MCF 10A (cell line): ENCODE data around the gene PLAAT5. TPM values are rescaled to one million over a fixed set of nuclear protein-coding genes. Genes with fewer than 3 reads are reported as not detected.

Experiments used
- BruUV-seq: library from RNA; stranded (reverse); fragments of 400-500 nt; replicated peaks from 2 replicates; lab custom pipeline; 2021; lab: Mats Ljungman, UMichigan
- CTCF ChIA-PET: fragments of 300-600 bp; sonication (Branson Sonifier 250); formaldehyde crosslinking; extraction: SDS; loops from one replicate; lab custom pipeline; 2021; ENCODE audit warnings: antibody characterized with exemption, inconsistent platforms; lab: Yijun Ruan, JAX
- POLR2A ChIA-PET: fragments of 300-600, 350-650 bp; sonication (Branson Sonifier 250); formaldehyde crosslinking; extraction: SDS; loops from one replicate; lab custom pipeline; 2020; ENCODE audit warnings: antibody characterized with exemption, inconsistent platforms; lab: Yijun Ruan, JAX
- DNase-seq: peaks from one replicate; pipeline ENCODE4 v3.0.0-alpha.2; 2018; ENCODE audit not compliant: unreplicated experiment
- H3K27ac Mint-ChIP-seq: one replicate; pipeline ENCODE4 v1.8.0; 2022; ENCODE audit warnings: mild to moderate bottlenecking, low read depth, mixed read lengths; ENCODE audit not compliant: unreplicated experiment
- H3K27me3 Mint-ChIP-seq: one replicate; pipeline ENCODE4 v1.8.0; 2022; ENCODE audit warnings: mixed read lengths; ENCODE audit not compliant: insufficient read depth, unreplicated experiment
- H3K36me3 Mint-ChIP-seq: one replicate; pipeline ENCODE4 v1.8.0; 2022; ENCODE audit warnings: mild to moderate bottlenecking, moderate library complexity, mixed read lengths; ENCODE audit not compliant: insufficient read depth, unreplicated experiment
- H3K4me1 Mint-ChIP-seq: one replicate; pipeline ENCODE4 v1.8.0; 2022; ENCODE audit warnings: mixed read lengths; ENCODE audit not compliant: insufficient read depth, unreplicated experiment
- H3K4me3 Mint-ChIP-seq: one replicate; pipeline ENCODE4 v1.8.0; 2022; ENCODE audit warnings: mild to moderate bottlenecking, moderate library complexity, mixed read lengths; ENCODE audit not compliant: unreplicated experiment
- H3K9me3 Mint-ChIP-seq: one replicate; pipeline ENCODE4 v1.8.0; 2022; ENCODE audit warnings: mixed read lengths; ENCODE audit not compliant: unreplicated experiment
- intact Hi-C: fragments of 100-400 bp; cut with micrococcal nuclease; formaldehyde crosslinking; loops from 2 replicates; pipeline ENCODE4 v1.14.1; 2022
- total RNA-seq: library from RNA; stranded (reverse); gene quantifications from 2 replicates; pipeline ENCODE4 v1.2.3, GENCODE V29; 2022
- TF ChIP-seq, protein P1 (sequence below): fragments of 200-600 bp; IDR thresholded peaks from one replicate; pipeline ENCODE4 v1.8.0; 2022; ENCODE audit warnings: antibody characterized with exemption, mild to moderate bottlenecking; ENCODE audit not compliant: unreplicated experiment

Gene PLAAT5
- total RNA-seq, 1 experiment from 2014 or later = not detected

DNA sequence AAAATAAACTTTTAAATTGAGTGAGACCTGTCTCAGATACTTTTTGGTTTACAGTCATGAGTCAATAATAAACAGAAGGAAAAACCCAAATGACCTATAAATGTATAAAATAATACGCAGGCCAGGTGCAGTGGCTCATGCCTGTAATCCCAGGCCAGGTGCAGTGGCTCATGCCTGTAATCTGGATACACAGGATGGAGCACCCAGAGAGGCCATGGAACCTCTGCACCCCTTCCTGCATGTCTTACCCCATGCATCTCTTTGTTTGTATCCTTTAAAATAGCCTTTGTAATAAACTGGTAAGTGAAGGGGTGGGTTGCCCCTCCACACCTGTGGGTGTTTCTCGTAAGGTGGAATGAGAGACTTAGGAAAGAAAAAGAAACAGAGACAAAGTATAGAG, 36.7 kb upstream of the PLAAT5 start:
- no peaks in the 10 kb centered on the region for H3K27me3 Mint-ChIP-seq
- intact Hi-C loops = no loop called here
- DNase-seq = no peak
- H3K36me3 Mint-ChIP-seq = no peaks in the 10 kb centered on the region
- H3K27ac Mint-ChIP-seq = no peak overlapping the region
- H3K4me3 Mint-ChIP-seq = no peak overlapping the region
- peaks cover 14% of the 10 kb centered on the region for H3K9me3 Mint-ChIP-seq
- TF ChIP-seq, protein P1, sequence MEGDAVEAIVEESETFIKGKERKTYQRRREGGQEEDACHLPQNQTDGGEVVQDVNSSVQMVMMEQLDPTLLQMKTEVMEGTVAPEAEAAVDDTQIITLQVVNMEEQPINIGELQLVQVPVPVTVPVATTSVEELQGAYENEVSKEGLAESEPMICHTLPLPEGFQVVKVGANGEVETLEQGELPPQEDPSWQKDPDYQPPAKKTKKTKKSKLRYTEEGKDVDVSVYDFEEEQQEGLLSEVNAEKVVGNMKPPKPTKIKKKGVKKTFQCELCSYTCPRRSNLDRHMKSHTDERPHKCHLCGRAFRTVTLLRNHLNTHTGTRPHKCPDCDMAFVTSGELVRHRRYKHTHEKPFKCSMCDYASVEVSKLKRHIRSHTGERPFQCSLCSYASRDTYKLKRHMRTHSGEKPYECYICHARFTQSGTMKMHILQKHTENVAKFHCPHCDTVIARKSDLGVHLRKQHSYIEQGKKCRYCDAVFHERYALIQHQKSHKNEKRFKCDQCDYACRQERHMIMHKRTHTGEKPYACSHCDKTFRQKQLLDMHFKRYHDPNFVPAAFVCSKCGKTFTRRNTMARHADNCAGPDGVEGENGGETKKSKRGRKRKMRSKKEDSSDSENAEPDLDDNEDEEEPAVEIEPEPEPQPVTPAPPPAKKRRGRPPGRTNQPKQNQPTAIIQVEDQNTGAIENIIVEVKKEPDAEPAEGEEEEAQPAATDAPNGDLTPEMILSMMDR = no peak
- ChIA-PET CTCF (no interaction called here), POLR2A (no interaction called here)
- no TSS peak for BruUV-seq
- H3K4me1 Mint-ChIP-seq = peaks cover 14% of the 10 kb centered on the region

DNA sequence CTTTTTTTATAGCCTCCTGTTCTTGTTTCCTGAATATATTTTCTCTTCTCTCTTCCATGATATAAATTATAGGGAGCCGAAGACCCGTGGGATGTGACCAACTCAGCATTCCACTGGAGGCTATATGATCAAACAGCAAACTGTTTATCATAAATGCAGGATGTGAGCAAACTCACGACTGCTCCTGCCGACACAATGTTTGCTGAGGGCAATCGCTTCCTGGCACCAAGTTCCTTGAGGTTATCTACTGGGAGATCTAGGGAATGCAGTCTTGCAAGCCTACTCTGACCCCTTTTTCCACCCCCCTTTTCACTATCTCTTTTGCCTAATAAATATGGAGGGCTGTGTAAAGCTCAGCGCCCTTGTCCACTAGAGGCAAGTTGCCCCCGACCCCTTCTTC, 32.2 kb upstream of the PLAAT5 start:
- intact Hi-C loops = no loop called here
- Mint-ChIP-seq H3K9me3 (peaks cover 14% of the 10 kb centered on the region), H3K4me3 (no peak overlapping the region), H3K4me1 (no peaks in the 10 kb centered on the region), H3K36me3 (no peaks in the 10 kb centered on the region), H3K27me3 (no peaks in the 10 kb centered on the region), H3K27ac (no peak overlapping the region)
- DNase-seq = no peak
- TF ChIP-seq, protein P1 = no peak
- no TSS peak for BruUV-seq
- POLR2A ChIA-PET = interaction anchor here (0.6 to 1.7 kb wide), 3 partner anchors 45 to 212 kb away, joined by 4 to 5 read pairs (median 4); no protein-coding TSS in a partner anchor
- CTCF ChIA-PET = interaction anchor here (0.6 kb wide), 1 partner anchor 216 kb away, joined by 4 read pairs; no protein-coding TSS in a partner anchor

DNA sequence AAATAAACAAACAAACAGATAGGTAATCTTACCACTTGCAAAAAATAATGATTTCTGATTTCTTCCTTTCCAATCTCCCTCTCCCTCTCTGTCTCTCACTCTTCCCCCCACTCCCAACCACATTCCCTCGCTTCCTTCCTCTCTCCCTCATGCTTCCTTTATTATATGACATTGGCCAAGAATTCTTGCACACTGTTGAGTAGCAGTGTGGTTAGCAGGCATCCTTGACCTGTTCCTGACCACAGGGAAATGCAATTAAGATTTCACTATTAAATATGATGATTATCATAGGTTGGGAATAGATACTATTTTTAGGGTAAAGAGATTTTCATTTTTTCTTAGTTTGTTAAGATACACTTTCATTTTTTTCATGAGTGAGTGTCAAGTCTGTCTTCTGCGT, 30.9 kb upstream of the PLAAT5 start:
- no peak for DNase-seq
- no peaks in the 10 kb centered on the region for H3K27me3 Mint-ChIP-seq
- TF ChIP-seq, protein P1 = no peak
- peaks cover 14% of the 10 kb centered on the region for H3K9me3 Mint-ChIP-seq
- ChIA-PET POLR2A (no interaction called here), CTCF (interaction anchor here (2.2 kb wide), 1 partner anchor 43 kb away, joined by 9 read pairs; no protein-coding TSS in a partner anchor)
- H3K4me1 Mint-ChIP-seq = no peaks in the 10 kb centered on the region
- H3K36me3 Mint-ChIP-seq = no peaks in the 10 kb centered on the region
- no peak overlapping the region for H3K27ac Mint-ChIP-seq
- intact Hi-C loops = no loop called here
- BruUV-seq = no TSS peak
- no peak overlapping the region for H3K4me3 Mint-ChIP-seq

DNA sequence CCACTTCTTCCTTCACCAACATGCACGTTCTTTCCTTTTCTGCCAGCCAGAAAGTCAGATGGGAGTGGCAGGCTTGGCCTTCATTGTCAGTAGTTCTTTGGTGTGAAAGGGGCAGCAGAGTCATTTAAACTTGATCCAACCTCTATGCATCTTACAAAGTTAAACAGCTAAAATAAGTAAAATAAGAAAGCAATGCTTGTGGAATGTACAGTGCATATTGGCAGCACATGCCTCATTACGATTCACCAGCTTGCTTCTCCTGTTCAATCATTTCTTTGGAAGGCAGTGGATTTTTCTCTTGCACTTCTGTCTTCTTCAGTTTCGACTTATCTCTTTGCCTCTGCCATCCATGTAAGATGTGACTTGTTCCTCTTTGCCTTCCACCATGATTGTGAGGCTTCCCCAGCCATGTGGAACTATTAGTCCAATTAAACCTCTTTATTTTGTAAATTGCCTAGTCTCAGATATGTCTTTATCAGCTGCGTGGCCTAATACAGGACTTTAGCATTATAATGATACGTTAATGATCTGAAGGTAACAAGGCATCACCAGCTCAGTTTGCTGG, 29.7 kb upstream of the PLAAT5 start:
- POLR2A ChIA-PET = interaction anchor here (0.7 kb wide), 1 partner anchor 306 kb away, joined by 4 read pairs; no protein-coding TSS in a partner anchor

More for the DNA sequence above, 29.7 kb upstream of the PLAAT5 start:
- intact Hi-C loops = no loop called here
- CTCF ChIA-PET = interaction anchor here (2.2 kb wide), 1 partner anchor 41 kb away, joined by 9 read pairs; no protein-coding TSS in a partner anchor
- no peak overlapping the region for H3K27ac Mint-ChIP-seq
- no peak for DNase-seq
- TF ChIP-seq, protein P1 = no peak
- no peaks in the 10 kb centered on the region for H3K4me1 Mint-ChIP-seq
- no TSS peak for BruUV-seq
- H3K4me3 Mint-ChIP-seq = no peak overlapping the region
- no peaks in the 10 kb centered on the region for H3K27me3 Mint-ChIP-seq
- H3K36me3 Mint-ChIP-seq = no peaks in the 10 kb centered on the region
- peaks cover 14% of the 10 kb centered on the region for H3K9me3 Mint-ChIP-seq
